D721Med (cell line): ENCODE results near the gene LY6G6F.

Source experiments
- DNase-seq: peaks from one replicate; pipeline ENCODE4 v3.0.0; 2011; ENCODE audit warnings: low spot score; ENCODE audit not compliant: insufficient read length
- FAIRE-seq: peaks from 2 replicates; lab custom pipeline; 2011; peaks lifted over from hg19 to GRCh38; lab: Jason Lieb, UNC
- CTCF ChIP-seq: IDR thresholded peaks from 2 replicates; pipeline ENCODE4 v1.5.1; 2012; ENCODE audit warnings: mild to moderate bottlenecking, control low read depth; ENCODE audit not compliant: insufficient read depth; ENCODE audit errors: missing control alignments

LY6G6F gene

GRCh38 chr6:31720196-31720770, 13.6 kb downstream of the LY6G6F start:
- DNase-seq: no peak
- TF ChIP-seq CTCF: no peak
- no peak for FAIRE-seq

- FAIRE-seq (no peak), DNase-seq (no peak)
- TF ChIP-seq CTCF: no peak
These were observed 14.8 kb downstream of the LY6G6F start, which contains the start of gene LY6G6C for GRCh38 chr6:31721351-31722020. Gene LY6G6C (minus strand): TSS chr6:31721746. CDS start chr6:31721679, 67 bp downstream.

- no peak for FAIRE-seq
- DNase-seq: no peak
- no peak for TF ChIP-seq CTCF
These were observed 15.5 kb downstream of the LY6G6F start for GRCh38 chr6:31722173-31722572.

GRCh38 chr6:31723245-31723979, 16.7 kb downstream of the LY6G6F start, which contains the start of gene MPIG6B:
Gene MPIG6B (plus strand): TSS chr6:31723373. CDS start chr6:31723384, 11 bp downstream.
- DNase-seq (no peak), FAIRE-seq (no peak)
- no peak for TF ChIP-seq CTCF

- TF ChIP-seq CTCF: no peak
- FAIRE-seq (no peak), DNase-seq (no peak)
These were observed 17.5 kb downstream of the LY6G6F start for GRCh38 chr6:31723980-31724691.

GRCh38 chr6:31725502-31726350, 19.1 kb downstream of the LY6G6F start:
- DNase-seq (no peak), FAIRE-seq (no peak)
- no peak for TF ChIP-seq CTCF
